T-cell (primary cell): ENCODE data around the gene RAB11FIP3. TPM values are rescaled to one million over a fixed set of nuclear protein-coding genes. Genes with fewer than 3 reads are reported as not detected.

ENCODE experiments used
- ATAC-seq, 4 experiments: fragments of 200-7000 bp in 3 of 4; fragments of 150-1000 bp in 1 of 4; cut with Tn5 transposase; replicated peaks in 1 of 4; 1 replicate in 3 of 4; 2 replicates in 1 of 4; pipeline ENCODE4 v1.10.0; 2021; ENCODE audit warnings: moderate library complexity in 3 of 4, mild to moderate bottlenecking in 2 of 4, moderate number of reproducible peaks in 1 of 4
- CTCF ChIA-PET, 2 donors: fragments of 300-600 bp; sonication (Branson Sonifier 250); formaldehyde crosslinking; loops; one replicate each; lab custom pipeline; 2022; ENCODE audit warnings: antibody characterized with exemption in 2 of 2; lab: Charles Lee
- POLR2A ChIA-PET, 2 donors: fragments of 300-600 bp; sonication (Branson Sonifier 250); formaldehyde crosslinking; loops; one replicate each; lab custom pipeline; 2022; ENCODE audit warnings: antibody characterized with exemption in 2 of 2; lab: Charles Lee
- DNase-seq, 35 experiments: peaks; one replicate each; pipeline versions ENCODE4 v3.0.0 to v3.0.0-alpha.2; 2013 to 2023
- H3K27ac ChIP-seq: one replicate; pipeline ENCODE4 v1.5.1; 2013; ENCODE audit warnings: low read length
- H3K27me3 ChIP-seq, 2 experiments: replicated peaks in 1 of 2; 1 replicate in 1 of 2; 2 replicates in 1 of 2; pipeline versions ENCODE4 v1.6.1 to v1.7.0; 2013; ENCODE audit warnings: low read length in 1 of 2, mixed read lengths in 1 of 2; ENCODE audit not compliant: control insufficient read depth in 2 of 2, insufficient read depth in 2 of 2; ENCODE audit errors: extremely low read depth in 1 of 2
- H3K36me3 ChIP-seq, 2 donors: 1 replicate in 1 of 2; 2 replicates in 1 of 2; pipeline versions ENCODE4 v1.6.1 to v1.7.0; 2013; ENCODE audit warnings: low read length in 1 of 2; ENCODE audit not compliant: control insufficient read depth in 2 of 2, insufficient read depth in 1 of 2; ENCODE audit errors: extremely low read depth in 1 of 2
- H3K4me1 ChIP-seq, 2 experiments: 1 replicate in 1 of 2; 2 replicates in 1 of 2; pipeline versions ENCODE4 v1.6.1 to v1.7.0; 2013; ENCODE audit warnings: low read length in 2 of 2, mixed read lengths in 1 of 2; ENCODE audit not compliant: insufficient read depth in 2 of 2, control insufficient read depth in 1 of 2; ENCODE audit errors: extremely low read depth in 1 of 2
- H3K4me3 ChIP-seq, 2 donors: 1 replicate in 1 of 2; 2 replicates in 1 of 2; pipeline versions ENCODE4 v1.5.1 to v1.7.0; 2013; ENCODE audit warnings: mild to moderate bottlenecking in 2 of 2, low read length in 1 of 2, moderate library complexity in 1 of 2; ENCODE audit not compliant: control insufficient read depth in 1 of 2; ENCODE audit errors: extremely low read depth in 1 of 2
- H3K9me3 ChIP-seq: 2 replicates; pipeline ENCODE4 v1.7.0; 2013
- H3K27ac Mint-ChIP-seq, 2 donors: one replicate each; pipeline ENCODE4 v1.8.0; 2020 to 2021; ENCODE audit warnings: mild to moderate bottlenecking in 2 of 2, mixed read lengths in 2 of 2
- H3K27me3 Mint-ChIP-seq, 2 donors: one replicate each; pipeline ENCODE4 v1.8.0; 2021 to 2022; ENCODE audit warnings: mixed read lengths in 2 of 2
- H3K36me3 Mint-ChIP-seq: one replicate; pipeline ENCODE4 v1.8.0; 2021; ENCODE audit warnings: mixed read lengths
- H3K4me1 Mint-ChIP-seq, 3 donors: one replicate each; pipeline ENCODE4 v1.8.0; 2020 to 2022; ENCODE audit warnings: mixed read lengths in 3 of 3, mild to moderate bottlenecking in 1 of 3
- H3K4me3 Mint-ChIP-seq, 3 donors: one replicate each; pipeline ENCODE4 v1.8.0; 2020 to 2022; ENCODE audit warnings: mild to moderate bottlenecking in 3 of 3, mixed read lengths in 3 of 3, moderate library complexity in 3 of 3
- H3K9me3 Mint-ChIP-seq, 3 donors: one replicate each; pipeline ENCODE4 v1.8.0; 2020 to 2022; ENCODE audit warnings: mixed read lengths in 3 of 3
- WGBS: methylation state at CpG from one replicate; pipeline ENCODE4 v1.1.5; 2013; ENCODE audit warnings: missing lambda C conversion rate; ENCODE audit not compliant: insufficient coverage; 5-methylcytosine and 5-hydroxymethylcytosine counted together
- total RNA-seq, 35 experiments: library from RNA in 6 of 35; stranded (reverse) in 6 of 35; fragments of 120-200 nt in 1 of 35; gene quantifications; one replicate each; pipeline versions ENCODE4 v1.2.1 to v1.2.4 and lab custom pipeline; 2013 to 2026

RAB11FIP3 gene
- total RNA-seq, 5 donors from 2014 or later (not counting 1 experiment from before 2014, with no cell fraction given), result 36.9 to 49.0 (median 44.1) TPM

- H3K27me3 ChIP-seq, result no peaks in the 10 kb centered on the region
- WGBS, result 89% methylated on average over 10 of the region's 10 CpGs
- H3K36me3 Mint-ChIP-seq, result peaks cover 2% of the 10 kb centered on the region
- H3K4me3 Mint-ChIP-seq, result no peak overlapping the region
- DNase-seq (no peak), ATAC-seq (no peak)
- H3K27ac Mint-ChIP-seq, result no peak overlapping the region
- POLR2A ChIA-PET, result interaction anchor here in 1 of 2 donors (0.5 kb wide), 1 partner anchor 307 kb away, joined by 4 read pairs; no protein-coding TSS in a partner anchor
- H3K9me3 Mint-ChIP-seq, result no peaks in the 10 kb centered on the region
- peaks cover 8 to 12% of the 10 kb centered on the region in 2 donors for H3K36me3 ChIP-seq
- no peaks in the 10 kb centered on the region for H3K4me1 Mint-ChIP-seq
- no peak overlapping the region for H3K4me3 ChIP-seq
- no peak overlapping the region for H3K27ac ChIP-seq
- H3K9me3 ChIP-seq, result no peaks in the 10 kb centered on the region
- CTCF ChIA-PET, result no interaction called here
- no peaks in the 10 kb centered on the region for H3K27me3 Mint-ChIP-seq
- H3K4me1 ChIP-seq, result no peaks in the 10 kb centered on the region
Observed at GRCh38 chr16:513950-514349, 88.5 kb downstream of the RAB11FIP3 start.

- no peak overlapping the region for H3K27ac ChIP-seq
- no peaks in the 10 kb centered on the region for H3K4me1 Mint-ChIP-seq
- no peaks in the 10 kb centered on the region for H3K9me3 Mint-ChIP-seq
- POLR2A ChIA-PET, result no interaction called here
- WGBS, result 96% methylated on average over 41 of the region's 45 CpGs
- H3K4me1 ChIP-seq, result no peaks in the 10 kb centered on the region
- no peak overlapping the region for H3K4me3 ChIP-seq
- H3K27ac Mint-ChIP-seq, result no peak overlapping the region
- no peaks in the 10 kb centered on the region for H3K27me3 ChIP-seq
- CTCF ChIA-PET, result no interaction called here
- no peak overlapping the region for H3K4me3 Mint-ChIP-seq
- ATAC-seq (no peak), DNase-seq (no peak)
- H3K36me3 Mint-ChIP-seq, result peaks cover 2% of the 10 kb centered on the region
- peaks cover 10 to 17% of the 10 kb centered on the region in 2 donors for H3K36me3 ChIP-seq
- no peaks in the 10 kb centered on the region for H3K27me3 Mint-ChIP-seq
- no peaks in the 10 kb centered on the region for H3K9me3 ChIP-seq
Observed at GRCh38 chr16:515175-515938, 89.9 kb downstream of the RAB11FIP3 start.

GRCh38 chr16:515939-516226, 90.4 kb downstream of the RAB11FIP3 start:
- no peak for DNase-seq
- Mint-ChIP-seq H3K36me3 (peaks cover 2% of the 10 kb centered on the region), H3K27me3 (no peaks in the 10 kb centered on the region), H3K9me3 (no peaks in the 10 kb centered on the region), H3K27ac (no peak overlapping the region), H3K4me3 (no peak overlapping the region), H3K4me1 (no peaks in the 10 kb centered on the region)
- Histone ChIP-seq H3K4me1 (no peaks in the 10 kb centered on the region), H3K27me3 (peaks cover 0 to 2% of the 10 kb centered on the region in 2 experiments), H3K36me3 (peaks cover 10 to 18% of the 10 kb centered on the region in 2 donors), H3K27ac (no peak overlapping the region), H3K4me3 (no peak overlapping the region), H3K9me3 (no peaks in the 10 kb centered on the region)
- WGBS, result 99% methylated on average over 10 of the region's 11 CpGs
- ChIA-PET POLR2A (no interaction called here), CTCF (no interaction called here)
- ATAC-seq, result no peak

- DNase-seq (no peak), ATAC-seq (no peak)
- 100% methylated on average over 5 of the region's 8 CpGs for WGBS
- Histone ChIP-seq H3K36me3 (peaks cover 10 to 18% of the 10 kb centered on the region in 2 donors), H3K27me3 (peaks cover 0 to 2% of the 10 kb centered on the region in 2 experiments), H3K4me3 (no peak overlapping the region), H3K4me1 (no peaks in the 10 kb centered on the region), H3K27ac (no peak overlapping the region), H3K9me3 (no peaks in the 10 kb centered on the region)
- Mint-ChIP-seq H3K4me1 (no peaks in the 10 kb centered on the region), H3K27ac (no peak overlapping the region), H3K4me3 (no peak overlapping the region), H3K27me3 (no peaks in the 10 kb centered on the region), H3K9me3 (no peaks in the 10 kb centered on the region), H3K36me3 (peaks cover 2% of the 10 kb centered on the region)
- ChIA-PET CTCF (no interaction called here), POLR2A (no interaction called here)
Observed at GRCh38 chr16:516301-516700, 90.9 kb downstream of the RAB11FIP3 start.

- peaks cover 2% of the 10 kb centered on the region for H3K36me3 Mint-ChIP-seq
- no peaks in the 10 kb centered on the region for H3K27me3 Mint-ChIP-seq
- 96% methylated on average over 9 of the region's 9 CpGs for WGBS
- no peaks in the 10 kb centered on the region for H3K9me3 Mint-ChIP-seq
- DNase-seq, result no peak
- H3K27ac Mint-ChIP-seq, result no peak overlapping the region
- Histone ChIP-seq H3K27ac (no peak overlapping the region), H3K4me1 (no peaks in the 10 kb centered on the region), H3K4me3 (no peak overlapping the region), H3K36me3 (peaks cover 10 to 18% of the 10 kb centered on the region in 2 donors), H3K27me3 (peaks cover 0 to 2% of the 10 kb centered on the region in 2 experiments), H3K9me3 (no peaks in the 10 kb centered on the region)
- no peak for ATAC-seq
- H3K4me1 Mint-ChIP-seq, result peaks cover 0 to 2% (median 0%) of the 10 kb centered on the region in 3 donors
- H3K4me3 Mint-ChIP-seq, result no peak overlapping the region
- POLR2A ChIA-PET, result no interaction called here
- CTCF ChIA-PET, result no interaction called here
Observed at GRCh38 chr16:518858-519257, 93.4 kb downstream of the RAB11FIP3 start.

- ATAC-seq, result no peak
- Mint-ChIP-seq H3K36me3 (peaks cover 2% of the 10 kb centered on the region), H3K27me3 (no peaks in the 10 kb centered on the region), H3K4me1 (peaks cover 0 to 4% (median 1%) of the 10 kb centered on the region in 3 donors), H3K9me3 (no peaks in the 10 kb centered on the region), H3K27ac (no peak overlapping the region), H3K4me3 (no peak overlapping the region)
- no peak for DNase-seq
- no peak overlapping the region for H3K27ac ChIP-seq
- H3K4me3 ChIP-seq, result no peak overlapping the region
- no peaks in the 10 kb centered on the region for H3K9me3 ChIP-seq
- WGBS, result 95% methylated on average over 18 of the region's 19 CpGs
- peaks cover 0 to 2% of the 10 kb centered on the region in 2 experiments for H3K27me3 ChIP-seq
- peaks cover 10 to 18% of the 10 kb centered on the region in 2 donors for H3K36me3 ChIP-seq
- H3K4me1 ChIP-seq, result peaks cover 0 to under 1% of the 10 kb centered on the region in 2 experiments
- ChIA-PET CTCF (no interaction called here), POLR2A (no interaction called here)
Observed at GRCh38 chr16:519425-519824, 94.0 kb downstream of the RAB11FIP3 start.
